Motor neuron (in vitro differentiated cells): ENCODE data around the gene ITFG1. TPM values are rescaled to one million over a fixed set of nuclear protein-coding genes. Genes with fewer than 3 reads are reported as not detected.
A peak's percentile ranks its signal among the peaks of the same experiment; 100 is the strongest.
"Not testable (repeated sequence)": the region's sequence is repeated elsewhere in the genome, so short reads cannot be mapped to it uniquely, and the experiment has no call there.

Source experiments
- ATAC-seq, 8 experiments: fragments of 200-7000 bp; cut with Tn5 transposase; replicated peaks in 6 of 8; 2 replicates each; pipeline ENCODE4 v1.8.0; 2021; ENCODE audit warnings: mild to moderate bottlenecking in 8 of 8, moderate library complexity in 8 of 8
- H3K27ac ChIP-seq, 2 donors: fragments of 250-450 bp; sonication (Bioruptor Pico); 2 replicates each; pipeline ENCODE4 v1.9.0; 2021; ENCODE audit warnings: antibody characterized with exemption in 2 of 2, mild to moderate bottlenecking in 2 of 2, moderate library complexity in 1 of 2
- H3K4me1 ChIP-seq, 2 donors: fragments of 250-450 bp; sonication (Bioruptor Pico); replicated peaks in 1 of 2; 2 replicates each; pipeline ENCODE4 v1.6.1; 2021; ENCODE audit warnings: antibody characterized with exemption in 2 of 2, mild to moderate bottlenecking in 2 of 2, moderate library complexity in 1 of 2
- H3K4me3 ChIP-seq, 5 donors: fragments of 250-450 bp; sonication (Bioruptor Pico); 2 replicates each; pipeline ENCODE4 v1.9.0; 2021; ENCODE audit warnings: antibody characterized with exemption in 5 of 5, mild to moderate bottlenecking in 5 of 5, moderate library complexity in 4 of 5
- WGBS, 10 experiments: fragments of 450-650 bp; shearing (Covaris generic); methylation state at CpG; one replicate each; pipeline ENCODE4 v1.0.0; 2022; 5-methylcytosine and 5-hydroxymethylcytosine counted together
- in situ Hi-C, 9 experiments: fragments of 400-800 bp; cut with MboI; loops; one replicate each; pipeline ENCODE4 v1.15.0; 2021; ENCODE audit warnings: low sequenced_read_pairs in 9 of 9, low pct_unique_long_range_greater_than_20kb in 2 of 9; ENCODE audit not compliant: unreplicated experiment in 9 of 9
- total RNA-seq, 8 experiments: library from RNA; unstranded; fragments of 300-600 nt; gene quantifications; 2 replicates each; pipeline versions ENCODE4 v1.2.3 to v1.2.4, GENCODE V29; 2022

The ITFG1 gene
- total RNA-seq, 8 experiments from 2014 or later = 50.5 to 110 (median 67.8) TPM

- Histone ChIP-seq H3K27ac (no peak overlapping the region), H3K4me1 (peaks cover 14 to 27% of the 10 kb centered on the region in 2 donors), H3K4me3 (peak overlapping the region; percentile 65 to 93 (median 86))
- in situ Hi-C loops = loop anchor here (10.0 to 25.0 kb wide), 2 partner anchors 1013 to 1020 kb away; partner anchors contain the start of gene ABCC12 (in 9 of the 9)
- peak; percentile 27 to 63 (median 56) for ATAC-seq
- WGBS, 10 experiments = 0 to 12% (median 2%) methylated on average over 3 to 25 of the region's 26 CpGs
These were observed 318.9 kb downstream of the ITFG1 start for GRCh38 chr16:47141773-47142485.

GRCh38 chr16:47140686-47141085, 320.2 kb downstream of the ITFG1 start:
- 42 to 96% (median 84%) methylated on average over 2 to 4 of the region's 4 CpGs for WGBS, 10 experiments
- Histone ChIP-seq H3K4me3 (no peak overlapping the region), H3K4me1 (peaks cover 14 to 27% of the 10 kb centered on the region in 2 donors), H3K27ac (no peak overlapping the region)
- ATAC-seq = no peak
- in situ Hi-C loops = loop anchor here (10.0 to 25.0 kb wide), 2 partner anchors 1014 to 1022 kb away; partner anchors contain the start of gene ABCC12 (in 9 of the 9)

- Histone ChIP-seq H3K4me3 (no peak overlapping the region), H3K4me1 (peaks cover 14 to 27% of the 10 kb centered on the region in 2 donors), H3K27ac (no peak overlapping the region)
- in situ Hi-C loops = loop anchor here (10.0 to 25.0 kb wide), 2 partner anchors 1015 to 1023 kb away; partner anchors contain the start of gene ABCC12 (in 9 of the 9)
- 20 to 100% (median 56%) methylated on average over 1 to 3 of the region's 3 CpGs; no CpG with 5 or more reads in 2 of the 10 experiments for WGBS, 10 experiments
- ATAC-seq = no peak
These were observed 321.2 kb downstream of the ITFG1 start for GRCh38 chr16:47139561-47140185.

- not testable (repeated sequence) for ATAC-seq, H3K4me3 ChIP-seq, H3K27ac ChIP-seq
- H3K4me1 ChIP-seq = peaks cover 14 to 27% of the 10 kb centered on the region in 2 donors
- in situ Hi-C loops = loop anchor here in 8 of 9 experiments (25.0 kb wide), 1 partner anchor 1024 kb away; the partner anchor contains the start of gene ABCC12 (in 8 of the 8)
- 70 to 97% (median 83%) methylated on average over 1 to 8 of the region's 9 CpGs; no CpG with 5 or more reads in 2 of the 10 experiments for WGBS, 10 experiments
These were observed 322.9 kb downstream of the ITFG1 start for GRCh38 chr16:47137925-47138324.

DNA sequence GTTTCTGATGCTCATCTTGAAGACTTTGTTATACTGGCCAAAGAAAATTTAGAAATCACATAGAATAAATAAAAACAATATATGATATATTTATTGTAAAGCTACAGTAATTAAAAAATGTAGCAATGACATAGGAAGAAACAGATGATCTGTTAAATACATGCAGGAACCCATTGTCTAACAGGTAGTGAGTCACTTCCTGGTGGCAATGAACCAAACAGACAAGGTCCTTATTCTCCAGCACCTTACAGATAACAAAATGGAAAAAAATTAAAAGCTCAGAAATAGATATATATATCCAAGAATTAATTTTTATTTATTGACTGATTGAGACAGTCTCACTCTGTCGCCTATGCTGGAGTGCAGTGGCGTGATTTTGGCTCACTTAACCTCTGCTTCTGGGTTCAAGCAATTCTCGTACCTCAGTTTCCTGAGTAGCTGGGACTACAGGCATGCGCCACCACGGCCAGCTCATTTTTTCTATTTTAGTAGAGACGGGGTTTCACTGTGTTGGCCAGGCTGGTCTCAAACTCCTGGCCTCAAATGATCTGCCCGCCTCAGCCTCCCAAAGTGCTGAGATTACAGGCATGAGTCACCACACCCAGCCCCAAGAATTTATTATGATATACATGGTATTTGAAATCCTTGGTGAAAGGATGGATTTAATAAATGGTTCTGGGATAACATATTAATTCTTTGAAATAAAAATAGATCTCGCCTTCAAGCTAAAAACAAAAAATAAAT, 324.6 kb downstream of the ITFG1 start:
- no peak overlapping the region for H3K4me3 ChIP-seq
- no peak overlapping the region for H3K27ac ChIP-seq
- H3K4me1 ChIP-seq = peaks cover 14 to 23% of the 10 kb centered on the region in 2 donors
- in situ Hi-C loops = loop anchor here in 8 of 9 experiments (25.0 kb wide), 1 partner anchor 1026 kb away; the partner anchor contains the start of gene ABCC12 (in 8 of the 8)
- WGBS, 10 experiments = 86 to 100% (median 93%) methylated on average over 1 to 7 of the region's 8 CpGs
- no peak for ATAC-seq

DNA sequence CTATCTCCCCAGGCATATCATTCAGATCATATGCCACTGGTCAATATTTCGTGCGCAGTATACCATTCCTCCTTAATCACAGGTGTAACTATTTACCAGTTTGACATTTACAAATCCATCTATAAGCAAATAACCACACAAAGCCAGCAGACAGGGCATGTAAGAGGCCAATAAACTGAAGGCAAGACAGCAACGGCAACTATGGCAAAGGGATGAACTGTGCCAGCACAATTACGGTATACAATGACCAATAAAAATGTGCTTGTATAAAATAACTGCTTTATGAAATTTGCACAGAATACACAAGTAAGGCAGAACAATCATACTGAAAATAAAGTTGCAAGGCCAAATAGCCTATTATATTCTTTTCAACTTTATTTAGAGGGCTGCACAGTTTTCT, 326.3 kb downstream of the ITFG1 start:
- 88 to 100% (median 96%) methylated on average over 2 to 4 of the region's 4 CpGs for WGBS, 10 experiments
- Histone ChIP-seq H3K4me1 (peaks cover 10 to 11% of the 10 kb centered on the region in 2 donors), H3K4me3 (no peak overlapping the region), H3K27ac (no peak overlapping the region)
- ATAC-seq = no peak
- in situ Hi-C loops = loop anchor here in 8 of 9 experiments (25.0 kb wide), 1 partner anchor 1028 kb away; the partner anchor contains the start of gene ABCC12 (in 8 of the 8)

DNA sequence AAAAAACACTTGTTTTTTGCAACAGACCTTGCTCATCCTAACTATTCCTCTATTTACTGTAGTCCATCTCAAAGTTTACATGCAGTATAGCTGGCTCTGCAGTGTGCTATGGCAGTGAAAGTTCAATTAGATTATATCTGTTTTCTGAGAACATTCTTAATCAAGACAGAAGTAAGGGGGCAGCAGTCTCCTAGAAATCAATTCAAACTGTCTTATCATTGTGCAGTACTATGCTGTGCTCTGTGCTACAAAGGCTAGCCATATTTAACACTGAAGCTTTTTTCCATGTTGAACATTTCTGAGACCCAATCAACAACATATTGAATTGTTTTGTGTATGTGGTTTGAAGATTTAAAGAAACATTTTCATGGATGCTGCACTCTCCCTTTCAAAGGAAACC, 328.6 kb downstream of the ITFG1 start:
- peak in 6 of 8 experiments; percentile 47 to 86 (median 64) for ATAC-seq
- H3K27ac ChIP-seq = no peak overlapping the region
- in situ Hi-C loops = loop anchor here in 8 of 9 experiments (25.0 kb wide), 1 partner anchor 1030 kb away; the partner anchor contains the start of gene ABCC12 (in 8 of the 8)
- H3K4me1 ChIP-seq = no peaks in the 10 kb centered on the region
- H3K4me3 ChIP-seq = no peak overlapping the region

- in situ Hi-C loops = loop anchor here in 8 of 9 experiments (25.0 kb wide), 1 partner anchor 1032 kb away; the partner anchor contains the start of gene ABCC12 (in 8 of the 8)
- H3K4me3 ChIP-seq = no peak overlapping the region
- ATAC-seq = no peak
- no peak overlapping the region for H3K27ac ChIP-seq
- H3K4me1 ChIP-seq = no peaks in the 10 kb centered on the region
- WGBS, 10 experiments = 50 to 96% (median 76%) methylated on average over 1 to 7 of the region's 7 CpGs
These were observed 331.0 kb downstream of the ITFG1 start for GRCh38 chr16:47129755-47130435.

- 70 to 100% (median 100%) methylated on average over 1 to 3 of the region's 3 CpGs; no CpG with 5 or more reads in 2 of the 10 experiments for WGBS, 10 experiments
These were observed 333.3 kb downstream of the ITFG1 start for GRCh38 chr16:47127541-47127940.

GRCh38 chr16:47125757-47126156, 335.1 kb downstream of the ITFG1 start:
- in situ Hi-C loops = loop anchor here in 8 of 9 experiments (25.0 kb wide), 1 partner anchor 1037 kb away; the partner anchor contains the start of gene ABCC12 (in 8 of the 8)
- Histone ChIP-seq H3K4me1 (no peaks in the 10 kb centered on the region), H3K27ac (no peak overlapping the region), H3K4me3 (no peak overlapping the region)
- no peak for ATAC-seq
- WGBS, 10 experiments = 75 to 100% (median 89%) methylated on average over 1 to 4 of the region's 4 CpGs; no CpG with 5 or more reads in 1 of the 10 experiments

More at GRCh38 chr16:47127541-47127940, 333.3 kb downstream of the ITFG1 start:
- in situ Hi-C loops = loop anchor here in 8 of 9 experiments (25.0 kb wide), 1 partner anchor 1035 kb away; the partner anchor contains the start of gene ABCC12 (in 8 of the 8)
- Histone ChIP-seq H3K27ac (no peak overlapping the region), H3K4me1 (no peaks in the 10 kb centered on the region), H3K4me3 (no peak overlapping the region)
- ATAC-seq = no peak

DNA sequence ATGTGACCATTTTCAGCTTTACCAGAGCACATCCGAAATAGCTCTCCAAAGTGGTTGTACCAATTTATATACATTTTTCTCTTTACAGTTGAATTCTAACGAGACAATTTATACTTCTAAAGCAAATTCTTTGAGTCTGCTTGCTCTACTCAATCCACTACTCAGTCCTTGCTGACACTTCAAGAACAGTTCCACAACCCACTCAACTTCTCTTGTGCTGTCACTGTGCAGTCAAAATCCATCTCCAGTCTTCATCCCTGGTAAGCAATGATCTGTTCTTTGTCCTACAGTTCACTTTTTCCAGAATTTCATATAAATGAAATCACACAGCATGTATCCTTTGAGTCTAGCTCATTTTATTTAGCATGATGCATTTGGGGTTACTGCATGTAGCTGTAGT, 347.7 kb downstream of the ITFG1 start:
- Histone ChIP-seq H3K4me3 (no peak overlapping the region), H3K4me1 (no peaks in the 10 kb centered on the region), H3K27ac (no peak overlapping the region)
- no peak for ATAC-seq
- in situ Hi-C loops = no loop called here
- WGBS, 10 experiments = 50 to 100% (median 95%) methylated on average over 1 to 2 of the region's 2 CpGs; no CpG with 5 or more reads in 1 of the 10 experiments

DNA sequence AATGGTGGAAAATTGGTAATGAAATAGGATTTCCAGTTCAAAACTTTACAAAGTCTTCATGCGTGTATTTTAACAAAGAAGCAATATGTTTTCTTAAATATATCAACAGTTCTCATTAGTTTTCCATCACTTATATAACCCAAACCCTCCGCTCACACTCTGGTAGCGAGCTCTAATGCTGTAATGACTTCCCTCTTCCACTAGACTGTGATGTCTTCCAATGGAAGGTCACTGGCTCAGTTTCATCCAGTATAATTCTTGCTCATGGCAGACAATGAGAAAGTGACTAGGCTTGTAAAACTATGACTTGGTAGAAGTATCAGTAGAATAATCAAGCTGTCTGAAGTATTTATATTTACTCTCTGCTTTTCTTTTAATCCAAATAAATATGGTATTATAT, 349.9 kb downstream of the ITFG1 start:
- Histone ChIP-seq H3K27ac (no peak overlapping the region), H3K4me3 (no peak overlapping the region), H3K4me1 (no peaks in the 10 kb centered on the region)
- 83 to 100% (median 100%) methylated on average over 1 to 3 of the region's 3 CpGs; no CpG with 5 or more reads in 2 of the 10 experiments for WGBS, 10 experiments
- in situ Hi-C loops = no loop called here
- no peak for ATAC-seq
